Measurements from ENCODE around the gene DYNLT5.

The DYNLT5 gene

GRCh38 chr1:66770694-66771093, 18.4 kb downstream of the DYNLT5 start:
- no peaks in the 10 kb centered on the region for H3K27me3 ChIP-seq (ENCODE audit: insufficient read depth, low read depth, severe bottlenecking)
- DNase-seq = no peak
- no peaks in the 10 kb centered on the region for H3K36me3 ChIP-seq
- TF ChIP-seq CTCF (IDR thresholded peaks at IDR 0.05; ENCODE audit: low read depth, low read length) = no peak
- H3K27ac ChIP-seq = no peak overlapping the region
- no peak overlapping the region for H3K4me3 ChIP-seq (ENCODE audit: low read depth, low read length)
- H3K9me3 ChIP-seq (ENCODE audit: severe bottlenecking) = no peaks in the 10 kb centered on the region

GRCh38 chr1:66773227-66773626, 21.0 kb downstream of the DYNLT5 start:
- no peak for TF ChIP-seq CTCF (IDR thresholded peaks at IDR 0.05; ENCODE audit: low read depth, low read length)

GRCh38 chr1:66774438-66774837, 22.2 kb downstream of the DYNLT5 start:
- Histone ChIP-seq H3K27ac (no peak overlapping the region), H3K4me3 (ENCODE audit: low read depth, low read length) (no peak overlapping the region), H3K27me3 (ENCODE audit: insufficient read depth, low read depth, severe bottlenecking) (no peaks in the 10 kb centered on the region), H3K36me3 (no peaks in the 10 kb centered on the region), H3K9me3 (ENCODE audit: severe bottlenecking) (no peaks in the 10 kb centered on the region)
- DNase-seq = no peak
- TF ChIP-seq CTCF (IDR thresholded peaks at IDR 0.05; ENCODE audit: low read depth, low read length) = no peak

More at GRCh38 chr1:66773227-66773626, 21.0 kb downstream of the DYNLT5 start:
- no peaks in the 10 kb centered on the region for H3K9me3 ChIP-seq (ENCODE audit: severe bottlenecking)
- DNase-seq = peak; percentile 10
- no peak overlapping the region for H3K4me3 ChIP-seq (ENCODE audit: low read depth, low read length)
- H3K27ac ChIP-seq = no peak overlapping the region
- H3K36me3 ChIP-seq = no peaks in the 10 kb centered on the region
- no peaks in the 10 kb centered on the region for H3K27me3 ChIP-seq (ENCODE audit: insufficient read depth, low read depth, severe bottlenecking)

GRCh38 chr1:66775646-66776045, 23.4 kb downstream of the DYNLT5 start:
- Histone ChIP-seq H3K27me3 (ENCODE audit: insufficient read depth, low read depth, severe bottlenecking) (no peaks in the 10 kb centered on the region), H3K9me3 (ENCODE audit: severe bottlenecking) (no peaks in the 10 kb centered on the region), H3K4me3 (ENCODE audit: low read depth, low read length) (no peak overlapping the region), H3K36me3 (no peaks in the 10 kb centered on the region), H3K27ac (no peak overlapping the region)
- TF ChIP-seq CTCF (IDR thresholded peaks at IDR 0.05; ENCODE audit: low read depth, low read length) = no peak
- DNase-seq = no peak

GRCh38 chr1:66777831-66778230, 25.6 kb downstream of the DYNLT5 start:
- Histone ChIP-seq H3K27ac (no peak overlapping the region), H3K27me3 (ENCODE audit: insufficient read depth, low read depth, severe bottlenecking) (no peaks in the 10 kb centered on the region), H3K9me3 (ENCODE audit: severe bottlenecking) (no peaks in the 10 kb centered on the region), H3K36me3 (no peaks in the 10 kb centered on the region), H3K4me3 (ENCODE audit: low read depth, low read length) (no peak overlapping the region)
- TF ChIP-seq CTCF (IDR thresholded peaks at IDR 0.05; ENCODE audit: low read depth, low read length) = no peak
- DNase-seq = no peak

- Histone ChIP-seq H3K27ac (no peak overlapping the region), H3K4me3 (ENCODE audit: low read depth, low read length) (no peak overlapping the region), H3K27me3 (ENCODE audit: insufficient read depth, low read depth, severe bottlenecking) (no peaks in the 10 kb centered on the region), H3K9me3 (ENCODE audit: severe bottlenecking) (no peaks in the 10 kb centered on the region), H3K36me3 (no peaks in the 10 kb centered on the region)
- no peak for DNase-seq
- TF ChIP-seq CTCF (IDR thresholded peaks at IDR 0.05; ENCODE audit: low read depth, low read length) = no peak
Observed at GRCh38 chr1:66778266-66778665, 26.0 kb downstream of the DYNLT5 start.

Data from WERI-Rb-1 (cell line).